Tibial artery (tissue), 4 donors: ENCODE measurements around the gene OCSTAMP.

Experiments
- DNase-seq, 2 donors: peaks; one replicate each; pipeline ENCODE4 v3.0.0-alpha.2; 2019
- H3K27ac ChIP-seq, 2 donors: fragments of 200-600 bp; sonication (generic) in 1 of 2; 1 replicate in 1 of 2; 2 replicates in 1 of 2; pipeline ENCODE4 v1.5.1; 2018 to 2019; ENCODE audit warnings: mild to moderate bottlenecking in 1 of 2
- H3K27me3 ChIP-seq, 2 donors: fragments of 200-600 bp; sonication (generic) in 1 of 2; one replicate each; pipeline versions ENCODE4 v1.5.1 to v1.6.0; 2016 to 2019
- H3K36me3 ChIP-seq, 3 donors: fragments of 200-600 bp; sonication (generic) in 2 of 3; one replicate each; pipeline ENCODE4 v1.5.1; 2016 to 2019; ENCODE audit warnings: mild to moderate bottlenecking in 2 of 3
- H3K4me1 ChIP-seq, 4 donors: fragments of 200-600 bp; sonication (generic) in 2 of 4; 1 replicate in 3 of 4; 2 replicates in 1 of 4; pipeline ENCODE4 v1.5.1; 2016 to 2019
- H3K4me3 ChIP-seq, 2 donors: fragments of 200-600 bp; sonication (generic) in 1 of 2; 1 replicate in 1 of 2; 2 replicates in 1 of 2; pipeline ENCODE4 v1.5.1; 2018 to 2019; ENCODE audit warnings: mild to moderate bottlenecking in 2 of 2
- H3K9me3 ChIP-seq, 3 donors: fragments of 200-600 bp; sonication (generic) in 1 of 3; one replicate each; pipeline ENCODE4 v1.5.1; 2016 to 2019
- CTCF ChIP-seq, 2 experiments: fragments of 200-600 bp in 1 of 2; fragments of 450-650 bp in 1 of 2; IDR thresholded peaks; one replicate each; pipeline ENCODE4 v1.5.1; 2017 to 2019; ENCODE audit warnings: antibody characterized with exemption in 2 of 2, mild to moderate bottlenecking in 1 of 2, moderate library complexity in 1 of 2
- intact Hi-C: fragments of 100-400 bp; cut with DNase I; formaldehyde crosslinking; loops from one replicate; pipeline ENCODE4 v1.15.0; 2023; ENCODE audit warnings: low total_unique reads

OCSTAMP gene

DNA sequence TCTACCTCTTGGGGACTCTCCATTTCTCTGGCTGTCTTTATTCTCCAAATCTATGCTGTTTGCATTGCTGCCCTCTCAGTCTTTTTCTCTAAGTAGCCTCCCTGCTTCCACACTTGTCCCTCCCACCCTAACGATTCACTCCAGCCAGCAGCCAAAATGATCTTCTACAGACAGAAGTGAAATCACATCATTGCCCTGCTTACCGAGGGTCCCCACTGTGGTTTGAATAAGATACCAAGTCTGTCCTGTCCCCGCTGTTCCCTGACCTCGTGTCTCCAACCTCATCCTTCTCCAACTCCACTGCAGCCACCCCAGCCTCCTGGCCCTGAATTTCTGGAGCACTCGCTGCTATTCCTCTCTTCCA is 11.5 kb upstream of the OCSTAMP start:
- no peak for TF ChIP-seq CTCF (IDR thresholded peaks at IDR 0.05)
- no peak for DNase-seq
- Histone ChIP-seq H3K4me1 (peaks cover 0 to 21% (median 5%) of the 10 kb centered on the region in 4 donors), H3K36me3 (no peaks in the 10 kb centered on the region), H3K4me3 (peak overlapping the region; percentile 38 to 47), H3K27ac (peak overlapping the region; percentile 58 to 74), H3K9me3 (no peaks in the 10 kb centered on the region), H3K27me3 (no peaks in the 10 kb centered on the region)
- intact Hi-C loops, result no loop called here

- intact Hi-C loops, result no loop called here
- H3K27me3 ChIP-seq, result peaks cover 0 to 9% of the 10 kb centered on the region in 2 donors
- no peak for DNase-seq
- H3K27ac ChIP-seq, result no peak overlapping the region
- no peaks in the 10 kb centered on the region for H3K9me3 ChIP-seq
- no peaks in the 10 kb centered on the region for H3K36me3 ChIP-seq
- H3K4me1 ChIP-seq, result peaks cover 0 to 21% (median 5%) of the 10 kb centered on the region in 4 donors
- TF ChIP-seq CTCF (IDR thresholded peaks at IDR 0.05), result no peak
- H3K4me3 ChIP-seq, result no peak overlapping the region
These were observed 9.4 kb upstream of the OCSTAMP start for GRCh38 chr20:46559685-46560440.

DNA sequence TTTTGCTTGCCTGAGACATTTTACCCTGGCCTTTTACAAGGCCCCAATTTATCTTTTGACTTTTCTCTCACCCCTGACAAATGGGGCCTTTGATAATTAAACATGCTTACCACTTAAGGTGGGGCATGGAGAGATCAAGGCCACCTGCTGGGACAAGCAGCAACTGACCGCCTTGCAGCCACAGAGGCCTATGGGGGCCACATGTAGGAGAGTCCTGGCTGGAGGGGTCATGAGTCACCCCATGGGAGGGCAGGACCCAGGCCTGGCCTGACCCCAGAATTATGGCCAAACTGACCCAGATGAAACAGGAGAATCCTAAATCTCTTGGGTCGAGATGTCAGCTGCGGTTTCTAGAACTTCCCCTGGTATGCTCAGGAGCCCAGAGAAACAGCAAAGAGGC is 8.5 kb upstream of the OCSTAMP start:
- H3K4me1 ChIP-seq, result peaks cover 0 to 21% (median 5%) of the 10 kb centered on the region in 4 donors
- no peak for DNase-seq
- no peaks in the 10 kb centered on the region for H3K9me3 ChIP-seq
- no peaks in the 10 kb centered on the region for H3K36me3 ChIP-seq
- no peak overlapping the region for H3K4me3 ChIP-seq
- H3K27me3 ChIP-seq, result peaks cover 0 to 9% of the 10 kb centered on the region in 2 donors
- TF ChIP-seq CTCF (IDR thresholded peaks at IDR 0.05), result no peak
- H3K27ac ChIP-seq, result no peak overlapping the region
- intact Hi-C loops, result no loop called here

DNA sequence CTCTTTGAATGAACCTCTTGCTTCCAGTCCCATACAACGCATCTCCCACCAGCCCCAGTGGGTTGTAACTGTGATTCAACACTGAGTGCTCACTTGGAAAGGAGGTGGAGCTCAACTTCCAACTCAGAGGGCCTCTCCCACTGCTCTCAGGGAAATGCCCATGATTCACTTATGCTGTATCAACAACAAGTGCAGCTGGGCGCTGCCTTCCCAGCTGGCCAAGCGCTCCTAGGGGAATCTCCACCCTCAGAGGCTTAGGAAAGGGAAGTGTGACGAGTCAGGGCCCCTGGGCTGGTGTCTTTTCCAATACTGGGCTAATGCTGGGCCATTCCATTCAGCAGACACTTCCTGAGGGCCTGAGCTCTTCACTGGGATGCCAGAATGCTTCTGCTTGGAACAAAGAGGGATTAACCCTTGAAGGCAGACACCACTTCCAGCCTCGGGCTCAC is 8.1 kb upstream of the OCSTAMP start:
- H3K9me3 ChIP-seq, result no peaks in the 10 kb centered on the region
- H3K27ac ChIP-seq, result no peak overlapping the region
- H3K4me1 ChIP-seq, result peaks cover 0 to 21% (median 5%) of the 10 kb centered on the region in 4 donors
- DNase-seq, result peak in 1 of 2 donors; percentile 31
- no peak for TF ChIP-seq CTCF (IDR thresholded peaks at IDR 0.05)
- H3K27me3 ChIP-seq, result peaks cover 0 to 9% of the 10 kb centered on the region in 2 donors
- H3K4me3 ChIP-seq, result no peak overlapping the region
- intact Hi-C loops, result no loop called here
- no peaks in the 10 kb centered on the region for H3K36me3 ChIP-seq

DNA sequence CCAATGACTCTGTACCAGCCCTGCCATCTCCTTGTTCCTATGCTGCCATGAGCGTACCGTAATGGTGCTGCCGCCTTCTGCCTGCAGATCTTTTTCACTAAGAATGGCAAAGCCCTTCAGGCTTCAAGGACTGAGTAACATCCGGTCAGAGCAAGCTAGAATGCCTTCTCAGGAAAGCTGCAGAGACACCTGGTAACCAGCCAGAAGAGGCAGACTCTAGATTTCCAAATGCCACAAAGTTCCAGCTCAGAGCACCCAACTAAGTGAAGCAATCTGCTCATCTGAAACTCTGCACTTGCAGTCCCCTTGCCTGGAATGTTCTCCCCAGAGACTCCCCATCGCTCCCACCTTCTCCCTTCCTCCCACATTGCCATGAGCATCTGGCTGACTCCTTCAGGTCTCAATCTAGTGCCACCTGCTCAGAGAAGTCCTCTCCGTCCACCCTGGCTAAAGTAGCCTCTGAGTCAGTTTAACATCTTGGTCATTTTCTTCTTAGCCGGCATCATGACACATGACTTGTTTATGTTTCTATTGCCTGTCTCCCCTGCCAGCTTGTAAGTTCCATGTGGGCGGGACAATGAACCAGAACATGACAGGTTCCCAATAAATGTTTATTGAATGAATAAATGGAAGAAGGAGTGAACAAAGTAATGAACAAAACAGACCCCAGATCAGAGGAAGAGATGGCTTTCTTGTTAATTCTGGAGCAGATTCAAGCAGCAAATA is 6.9 kb upstream of the OCSTAMP start:
- intact Hi-C loops, result no loop called here
- Histone ChIP-seq H3K36me3 (no peaks in the 10 kb centered on the region), H3K27me3 (peaks cover 0 to 9% of the 10 kb centered on the region in 2 donors), H3K9me3 (no peaks in the 10 kb centered on the region), H3K4me3 (no peak overlapping the region), H3K27ac (no peak overlapping the region), H3K4me1 (peaks cover 0 to 13% (median 3%) of the 10 kb centered on the region in 4 donors)
- no peak for DNase-seq
- TF ChIP-seq CTCF (IDR thresholded peaks at IDR 0.05), result no peak
